Mesenteric fat pad (tissue), 1 donor: ENCODE measurements around the gene SEMA5A. TPM values are rescaled to one million over a fixed set of nuclear protein-coding genes. Genes with fewer than 3 reads are reported as not detected.

ENCODE experiments used
- DNase-seq: peaks from one replicate; pipeline ENCODE4 v3.0.0-alpha.2; 2020; ENCODE audit warnings: low spot score
- total RNA-seq: library from RNA; stranded (reverse); fragmentation: NEBNext Ultra II Directional; extraction: Animal tissue kit (Norgen Biotek cat#: 25700); gene quantifications from one replicate; pipeline ENCODE4 v1.2.1, GENCODE V29; 2021
- donor health status: DM: yes; HTN: yes; CAD: no.

Gene SEMA5A
- total RNA-seq, 1 donor from 2014 or later, result 7.9 TPM

DNA sequence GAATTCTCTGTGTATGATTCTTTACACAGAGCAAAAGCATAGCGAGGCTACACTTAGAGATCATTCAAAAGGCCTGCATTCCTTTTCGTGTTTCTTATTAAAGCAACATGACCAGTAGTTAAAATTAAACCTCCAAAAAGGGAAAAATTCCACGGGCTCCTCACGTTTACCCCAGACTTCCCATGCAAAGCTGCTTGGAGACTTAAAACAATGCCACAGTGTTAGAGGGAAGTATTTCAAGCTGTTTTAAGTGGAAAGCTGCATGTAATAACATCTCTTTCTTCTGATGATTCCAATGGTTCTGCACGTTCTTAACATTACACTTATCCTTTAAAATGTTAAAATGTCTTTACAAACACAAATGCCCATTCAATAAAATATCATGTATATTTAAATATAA, 405.2 kb downstream of the SEMA5A start:
- no peak for DNase-seq

GRCh38 chr5:9140202-9140601, 405.7 kb downstream of the SEMA5A start:
- DNase-seq, result no peak

GRCh38 chr5:9139344-9139743, 406.5 kb downstream of the SEMA5A start:
- DNase-seq, result no peak

GRCh38 chr5:9128136-9128535, 417.7 kb downstream of the SEMA5A start:
- DNase-seq, result no peak

DNA sequence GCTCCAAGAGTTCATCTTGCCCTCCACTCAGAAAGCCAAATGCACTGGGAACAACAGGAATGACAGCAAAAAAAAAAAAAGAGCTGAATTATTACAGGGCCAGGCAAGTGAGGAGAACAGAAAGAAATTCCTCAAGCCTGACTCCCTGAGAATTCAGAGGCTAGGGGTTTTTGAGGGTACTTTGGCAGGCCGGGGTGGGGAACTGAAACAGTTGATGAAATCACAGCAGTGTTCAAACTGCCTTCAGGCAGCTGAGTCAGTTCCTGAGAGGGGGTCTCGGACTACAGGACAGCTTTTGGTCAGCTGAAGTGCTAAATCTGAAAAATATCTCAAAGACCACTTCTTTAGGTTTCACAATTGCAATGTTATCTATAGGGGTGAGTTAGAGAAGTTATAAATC, 419.4 kb downstream of the SEMA5A start:
- no peak for DNase-seq

DNA sequence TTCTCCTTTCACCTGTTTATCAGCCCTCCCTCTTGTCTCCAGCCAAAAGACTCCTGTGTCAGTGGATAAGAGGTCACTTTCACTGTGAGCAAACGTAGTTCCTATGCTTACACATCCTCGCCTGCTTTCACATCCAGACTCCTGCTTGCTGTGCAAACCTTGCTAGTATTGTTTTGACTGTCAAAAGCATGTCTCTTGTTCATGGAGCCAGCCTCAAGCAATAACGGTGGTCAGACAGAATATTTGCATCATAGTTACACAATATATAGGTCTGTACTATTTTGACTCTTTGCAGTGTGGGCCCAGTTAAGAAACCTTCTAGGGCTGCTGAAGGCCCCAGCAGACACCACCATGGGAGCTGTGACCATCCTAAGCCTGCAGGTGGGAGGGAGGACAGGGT, 420.0 kb downstream of the SEMA5A start:
- no peak for DNase-seq

GRCh38 chr5:9124838-9125237, 421.0 kb downstream of the SEMA5A start:
- no peak for DNase-seq

GRCh38 chr5:9124071-9124470, 421.8 kb downstream of the SEMA5A start:
- DNase-seq, result no peak

- DNase-seq, result no peak
Measured at GRCh38 chr5:9122528-9122927, 423.3 kb downstream of the SEMA5A start.

DNA sequence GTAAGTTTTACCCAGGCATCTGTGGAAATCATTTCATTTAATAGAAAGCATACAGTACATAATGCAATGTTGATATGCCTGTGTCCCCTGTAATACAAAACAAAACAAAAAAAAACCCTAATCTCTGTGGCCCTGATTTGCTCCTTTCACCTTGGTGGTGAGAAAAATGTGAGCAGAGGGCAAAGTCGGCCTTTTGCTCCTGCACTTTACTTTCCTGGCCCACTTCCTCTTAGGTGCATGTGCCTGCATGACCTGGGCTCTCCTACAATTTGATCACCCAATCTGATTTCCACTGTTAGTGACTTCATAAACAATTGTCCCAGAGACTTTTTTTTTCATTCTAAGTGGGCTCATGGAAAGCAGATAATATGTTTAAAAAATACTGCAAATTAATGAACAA, 424.3 kb downstream of the SEMA5A start:
- no peak for DNase-seq

- DNase-seq, result no peak
Measured at GRCh38 chr5:9118852-9119251, 427.0 kb downstream of the SEMA5A start.

DNA sequence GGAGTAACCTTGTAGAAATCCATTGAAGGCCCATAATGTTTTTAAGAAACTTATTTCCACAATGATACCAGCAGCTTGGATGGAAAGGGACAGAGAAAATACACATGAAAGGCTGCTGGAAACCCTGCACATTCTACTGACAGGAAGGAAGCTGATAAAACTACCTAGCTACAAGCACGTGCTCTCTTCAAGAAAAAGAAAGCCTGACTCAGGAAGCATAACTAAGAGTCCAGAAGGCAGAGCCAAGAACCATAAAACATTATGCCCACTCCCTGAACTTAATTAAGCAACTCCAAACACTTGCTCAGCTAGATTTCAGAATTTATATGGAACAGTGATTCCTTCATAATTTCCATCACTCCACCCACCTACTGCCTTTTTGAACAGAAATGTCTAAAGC, 430.8 kb downstream of the SEMA5A start:
- DNase-seq, result no peak

DNA sequence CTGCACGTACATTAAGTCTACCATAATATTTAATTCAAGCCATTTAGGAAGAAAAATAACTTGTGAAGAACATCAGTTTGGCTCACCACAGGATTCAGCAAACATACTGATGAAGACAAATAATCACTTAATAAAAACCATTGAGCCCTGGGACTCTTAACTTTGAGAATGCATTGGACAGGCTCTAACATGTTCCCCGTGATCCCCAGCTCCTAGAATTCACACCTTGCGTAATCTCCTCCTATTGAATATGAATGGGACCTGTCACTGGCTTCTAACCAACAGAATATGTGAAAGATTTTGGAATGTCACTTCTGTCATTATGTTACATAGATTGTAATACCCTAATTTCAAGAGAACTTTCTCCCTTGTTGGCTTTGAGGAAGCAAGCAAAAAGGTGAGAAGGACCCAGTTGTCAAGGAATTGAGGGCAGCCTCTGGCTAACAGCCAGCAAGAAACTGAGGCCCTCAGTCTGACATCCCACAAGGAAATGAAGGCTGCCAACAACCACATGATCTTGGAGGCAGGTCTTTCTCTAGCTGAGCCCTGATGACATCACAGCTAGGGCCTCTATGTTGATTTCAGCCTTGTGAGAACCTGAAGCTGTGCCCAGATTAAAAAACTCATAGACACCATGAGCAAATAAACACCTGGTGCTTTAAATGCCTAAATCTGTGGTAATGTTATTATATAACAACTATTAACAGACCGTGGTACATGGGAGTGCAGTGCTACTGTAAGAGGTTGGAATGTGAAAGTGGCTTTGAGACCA, 433.2 kb downstream of the SEMA5A start:
- DNase-seq, result no peak

- no peak for DNase-seq
Measured at GRCh38 chr5:9108162-9108561, 437.7 kb downstream of the SEMA5A start.

- no peak for DNase-seq
Measured at GRCh38 chr5:9105851-9106250, 440.0 kb downstream of the SEMA5A start.

DNA sequence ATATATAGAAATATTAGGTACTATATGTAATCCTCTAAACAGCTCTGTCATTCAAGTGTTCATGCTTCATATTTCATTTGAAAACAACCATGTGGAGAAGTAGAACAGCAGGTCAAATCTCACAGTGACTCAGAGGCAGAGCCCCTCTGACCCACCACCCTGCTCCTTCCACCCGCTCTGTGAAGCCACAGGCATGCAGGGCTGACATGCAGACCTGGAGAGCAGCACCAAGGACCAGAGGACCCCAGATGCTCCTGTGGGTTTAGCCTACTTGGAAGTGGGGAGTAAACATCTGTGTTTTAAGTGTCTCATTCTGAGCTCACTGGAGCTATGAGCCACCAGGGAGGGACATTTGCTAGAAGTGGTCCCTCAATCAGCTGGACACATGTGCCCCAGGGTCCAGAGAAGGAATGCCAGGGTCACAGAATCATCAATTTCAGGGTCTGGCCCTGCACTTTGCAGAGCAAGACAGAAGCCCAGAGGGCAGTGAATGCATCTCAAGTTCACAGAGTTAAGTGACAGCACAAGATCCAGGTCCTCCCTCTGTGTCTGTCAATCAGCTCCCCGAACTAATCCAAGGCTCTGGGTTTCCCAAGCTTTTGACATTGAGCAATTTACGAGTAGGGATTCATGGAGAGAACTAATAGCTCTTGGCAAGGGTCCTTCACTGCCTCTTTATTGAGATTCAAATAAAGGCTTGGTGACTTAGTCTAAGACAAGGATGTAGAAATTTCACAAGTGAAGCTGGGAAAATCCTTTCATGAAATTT, 441.1 kb downstream of the SEMA5A start:
- DNase-seq, result no peak

GRCh38 chr5:9103290-9103689, 442.6 kb downstream of the SEMA5A start:
- DNase-seq, result no peak

DNA sequence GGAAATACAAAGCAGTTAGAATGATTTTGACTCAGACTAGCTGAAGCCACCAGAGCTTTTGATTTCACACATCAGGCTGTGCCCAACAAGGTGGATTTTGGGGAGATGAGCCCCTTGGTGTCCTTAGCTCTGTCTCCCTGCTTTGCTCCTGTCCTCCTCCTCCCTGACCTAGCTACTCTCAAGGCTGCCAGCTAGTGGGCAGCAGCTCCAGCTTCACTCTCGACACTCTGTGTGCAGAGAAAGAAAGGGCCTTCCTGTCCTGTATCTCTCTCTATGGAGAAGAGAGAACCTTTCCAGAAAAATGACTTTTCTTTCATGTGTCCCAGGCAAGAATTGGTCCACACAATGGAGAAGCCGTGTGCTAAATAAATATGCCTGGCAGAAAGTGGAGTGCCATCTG, 446.2 kb downstream of the SEMA5A start:
- no peak for DNase-seq

DNA sequence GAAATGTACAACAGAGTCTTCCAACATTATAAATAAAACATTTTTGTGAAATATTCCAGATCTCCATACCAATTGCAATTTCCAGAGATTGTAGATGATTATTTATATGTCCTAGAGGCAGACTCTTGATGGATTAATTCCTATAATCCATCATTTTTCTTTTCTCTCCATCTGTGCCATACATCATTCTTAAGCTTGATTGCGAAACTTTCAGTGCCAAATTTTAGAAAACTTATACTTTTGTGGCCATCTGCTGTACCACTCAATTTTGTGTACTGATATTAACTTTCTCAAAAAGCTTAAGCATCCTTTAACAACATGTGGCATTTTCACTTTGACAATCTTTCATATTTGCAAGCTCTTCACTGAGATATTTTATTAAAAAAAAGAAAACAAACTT, 446.9 kb downstream of the SEMA5A start:
- no peak for DNase-seq

- no peak for DNase-seq
Measured at GRCh38 chr5:9094582-9094981, 451.3 kb downstream of the SEMA5A start.

GRCh38 chr5:9091896-9092662, 453.8 kb downstream of the SEMA5A start:
- no peak for DNase-seq

GRCh38 chr5:9090381-9091026, 455.4 kb downstream of the SEMA5A start:
- no peak for DNase-seq
